ENCODE measurements around the gene ROR2.

DNA sequence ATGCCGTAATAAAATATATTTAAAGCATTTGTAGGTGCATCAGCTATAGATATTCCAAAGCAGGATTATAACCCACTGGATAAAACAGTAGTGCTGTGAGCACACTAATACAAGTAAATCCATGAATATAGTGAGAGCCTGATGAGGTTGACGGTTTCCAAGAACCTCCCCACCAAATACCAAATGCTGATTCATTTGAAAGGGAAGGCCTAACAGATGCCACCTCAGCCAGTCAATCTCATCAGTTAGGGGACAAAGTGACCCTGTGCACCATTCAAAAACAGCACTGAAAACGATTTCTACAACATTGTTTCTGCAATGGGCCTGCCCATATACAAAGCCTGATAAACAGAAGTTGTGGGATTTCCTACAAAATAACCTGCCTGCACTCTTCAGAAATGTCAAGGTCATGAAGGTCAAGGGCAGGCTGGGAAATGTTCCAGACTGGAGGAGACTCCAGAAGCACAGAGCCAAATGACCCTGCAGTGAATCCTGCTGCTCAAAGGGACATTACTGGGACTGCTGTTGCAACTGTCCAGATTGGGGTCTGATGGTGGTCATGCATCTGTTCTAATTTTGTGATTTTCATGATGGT is 69.6 kb downstream of the ROR2 start:
- TF ChIP-seq, protein P1, sequence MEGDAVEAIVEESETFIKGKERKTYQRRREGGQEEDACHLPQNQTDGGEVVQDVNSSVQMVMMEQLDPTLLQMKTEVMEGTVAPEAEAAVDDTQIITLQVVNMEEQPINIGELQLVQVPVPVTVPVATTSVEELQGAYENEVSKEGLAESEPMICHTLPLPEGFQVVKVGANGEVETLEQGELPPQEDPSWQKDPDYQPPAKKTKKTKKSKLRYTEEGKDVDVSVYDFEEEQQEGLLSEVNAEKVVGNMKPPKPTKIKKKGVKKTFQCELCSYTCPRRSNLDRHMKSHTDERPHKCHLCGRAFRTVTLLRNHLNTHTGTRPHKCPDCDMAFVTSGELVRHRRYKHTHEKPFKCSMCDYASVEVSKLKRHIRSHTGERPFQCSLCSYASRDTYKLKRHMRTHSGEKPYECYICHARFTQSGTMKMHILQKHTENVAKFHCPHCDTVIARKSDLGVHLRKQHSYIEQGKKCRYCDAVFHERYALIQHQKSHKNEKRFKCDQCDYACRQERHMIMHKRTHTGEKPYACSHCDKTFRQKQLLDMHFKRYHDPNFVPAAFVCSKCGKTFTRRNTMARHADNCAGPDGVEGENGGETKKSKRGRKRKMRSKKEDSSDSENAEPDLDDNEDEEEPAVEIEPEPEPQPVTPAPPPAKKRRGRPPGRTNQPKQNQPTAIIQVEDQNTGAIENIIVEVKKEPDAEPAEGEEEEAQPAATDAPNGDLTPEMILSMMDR (IDR thresholded peaks at IDR 0.05): no peak
- TF ChIP-seq POLR2AphosphoS5 (IDR thresholded peaks at IDR 0.05): no peak
